CD4-positive, alpha-beta memory T cell (primary cell): ENCODE data around the gene TALDO1. TPM values are rescaled to one million over a fixed set of nuclear protein-coding genes. Genes with fewer than 3 reads are reported as not detected.

Source experiments
- CTCF ChIA-PET: fragments of 350-600 bp; sonication (Branson Sonifier 250); formaldehyde crosslinking; loops from one replicate; lab custom pipeline; 2021; ENCODE audit warnings: inconsistent platforms; ENCODE audit not compliant: partially characterized antibody; lab: Charles Lee
- POLR2A ChIA-PET: fragments of 350-600 bp; sonication (Branson Sonifier 250); formaldehyde crosslinking; loops from one replicate; lab custom pipeline; 2021; ENCODE audit not compliant: partially characterized antibody; lab: Charles Lee
- DNase-seq, 5 donors: peaks; one replicate each; pipeline versions ENCODE4 v3.0.0 to v3.0.0-alpha.2; 2020 to 2022; ENCODE audit warnings: mixed read lengths in 1 of 5
- H3K27ac ChIP-seq: one replicate; pipeline ENCODE4 v1.7.0; 2013; ENCODE audit warnings: low read depth, low read length
- H3K27me3 ChIP-seq: 2 replicates; pipeline ENCODE4 v1.7.0; 2013; ENCODE audit warnings: mild to moderate bottlenecking, low read length, moderate library complexity; ENCODE audit not compliant: insufficient read depth
- H3K36me3 ChIP-seq: 2 replicates; pipeline ENCODE4 v1.7.0; 2013; ENCODE audit warnings: mild to moderate bottlenecking, low read length, moderate library complexity; ENCODE audit not compliant: insufficient read depth
- H3K4me1 ChIP-seq: 2 replicates; pipeline ENCODE4 v1.7.0; 2013; ENCODE audit warnings: mild to moderate bottlenecking, low read length, moderate library complexity; ENCODE audit not compliant: insufficient read depth
- H3K4me3 ChIP-seq, 2 donors: one replicate each; pipeline ENCODE4 v1.7.0; 2013; ENCODE audit warnings: low read length in 2 of 2, mild to moderate bottlenecking in 1 of 2
- H3K9me3 ChIP-seq, 2 donors: one replicate each; pipeline ENCODE4 v1.7.0; 2013; ENCODE audit warnings: low read length in 2 of 2, control low read depth in 1 of 2; ENCODE audit not compliant: control insufficient read depth in 1 of 2
- H3K27ac Mint-ChIP-seq, 7 donors: one replicate each; pipeline ENCODE4 v1.8.0; 2020 to 2021; ENCODE audit warnings: mixed read lengths in 7 of 7, mild to moderate bottlenecking in 6 of 7, inconsistent platforms in 3 of 7, moderate library complexity in 3 of 7
- H3K27me3 Mint-ChIP-seq, 2 donors: one replicate each; pipeline ENCODE4 v1.8.0; 2020 to 2021; ENCODE audit warnings: mixed read lengths in 2 of 2
- H3K36me3 Mint-ChIP-seq, 2 donors: one replicate each; pipeline ENCODE4 v1.8.0; 2020 to 2021; ENCODE audit warnings: mixed read lengths in 2 of 2, inconsistent platforms in 1 of 2, mild to moderate bottlenecking in 1 of 2
- H3K4me1 Mint-ChIP-seq, 4 donors: one replicate each; pipeline ENCODE4 v1.8.0; 2020 to 2021; ENCODE audit warnings: mixed read lengths in 4 of 4, mild to moderate bottlenecking in 1 of 4
- H3K4me3 Mint-ChIP-seq, 8 donors: one replicate each; pipeline ENCODE4 v1.8.0; 2020 to 2021; ENCODE audit warnings: mixed read lengths in 8 of 8, mild to moderate bottlenecking in 7 of 8, moderate library complexity in 6 of 8, inconsistent platforms in 3 of 8
- H3K9me3 Mint-ChIP-seq, 8 donors: one replicate each; pipeline ENCODE4 v1.8.0; 2020 to 2021; ENCODE audit warnings: mixed read lengths in 8 of 8, mild to moderate bottlenecking in 5 of 8, inconsistent platforms in 3 of 8, moderate library complexity in 1 of 8
- intact Hi-C: fragments of 100-400 bp; cut with micrococcal nuclease; formaldehyde crosslinking; loops from one replicate; pipeline ENCODE4 v1.15.1; 2023
- polyA plus RNA-seq, 2 donors: library from polyadenylated mRNA; unstranded; fragments of 300-500 nt; fragmentation: Illumina TruSeq; gene quantifications; one replicate each; pipeline ENCODE4 v1.2.3, GENCODE V29; 2021
- total RNA-seq, 2 experiments: library from RNA; stranded (reverse); gene quantifications; one replicate each; pipeline ENCODE4 v1.2.3, GENCODE V29; 2021

TALDO1 gene
- total RNA-seq (10 to 100 TPM; 80.4 to 90.5 TPM), polyA plus RNA-seq (100 to 1,000 TPM; 174 to 244 TPM)

- Histone ChIP-seq H3K27ac (peak within 1 kb of the TSS; percentile 67), H3K4me1 (peaks cover 31% of the 10 kb centered on the region), H3K4me3 (peak within 1 kb of the TSS; percentile 58 to 87), H3K36me3 (no peaks in the 10 kb centered on the region), H3K27me3 (no peaks in the 10 kb centered on the region), H3K9me3 (no peaks in the 10 kb centered on the region)
- Mint-ChIP-seq H3K27ac (peak within 1 kb of the TSS; percentile 79 to 92 (median 86)), H3K27me3 (no peaks in the 10 kb centered on the region), H3K4me1 (peaks cover 11 to 29% (median 21%) of the 10 kb centered on the region in 4 donors), H3K36me3 (peaks cover 0 to 2% of the 10 kb centered on the region in 2 donors), H3K4me3 (peak within 1 kb of the TSS; percentile 82 to 89 (median 87)), H3K9me3 (no peaks in the 10 kb centered on the region)
- peak; percentile 62 to 80 (median 65) for DNase-seq
- ChIA-PET CTCF (interaction anchor here (1.1 to 2.7 kb wide), 8 partner anchors 10 to 192 kb away, joined by 3 to 11 read pairs (median 4); no protein-coding TSS in a partner anchor), POLR2A (interaction anchor here (0.9 to 3.9 kb wide), 15 partner anchors 10 to 211 kb away, joined by 3 to 30 read pairs (median 4); partner anchors contain the start of genes GATD1, HRAS, PIDD1 and TMEM80)
- intact Hi-C loops = loop anchor here (1.0 to 2.0 kb wide), 2 partner anchors 19 to 29 kb away; partner anchors contain the start of gene GATD1
Observed at GRCh38 chr11:747158-748006, at the start of gene TALDO1. Gene TALDO1 (plus strand): TSS chr11:747464. CDS start chr11:747482, 18 bp downstream.

- peaks cover 39% of the 10 kb centered on the region for H3K4me1 ChIP-seq
- POLR2A ChIA-PET = interaction anchor here (1.8 to 6.6 kb wide), 3 partner anchors 26 to 122 kb away, joined by 5 to 109 read pairs (median 32); partner anchors contain the start of gene PHRF1
- no peak overlapping the region for H3K4me3 ChIP-seq
- CTCF ChIA-PET = interaction anchor here (1.7 to 5.4 kb wide), 3 partner anchors 25 to 63 kb away, joined by 3 to 50 read pairs (median 30); no protein-coding TSS in a partner anchor
- no peaks in the 10 kb centered on the region for H3K27me3 ChIP-seq
- H3K4me1 Mint-ChIP-seq = peaks cover 19 to 37% (median 28%) of the 10 kb centered on the region in 4 donors
- no peaks in the 10 kb centered on the region for H3K27me3 Mint-ChIP-seq
- no peaks in the 10 kb centered on the region for H3K9me3 ChIP-seq
- intact Hi-C loops = loop anchor here (5.0 kb wide), 2 partner anchors 431 to 689 kb away; partner anchors contain the start of gene BRSK2
- DNase-seq = peak in 1 of 5 donors; percentile 18
- no peaks in the 10 kb centered on the region for H3K36me3 ChIP-seq
- peak overlapping the region in 7 of 8 donors; percentile 36 to 70 (median 53) for H3K4me3 Mint-ChIP-seq
- no peak overlapping the region for H3K27ac ChIP-seq
- H3K9me3 Mint-ChIP-seq = no peaks in the 10 kb centered on the region
- peak overlapping the region; percentile 66 to 96 (median 85) for H3K27ac Mint-ChIP-seq
- H3K36me3 Mint-ChIP-seq = peaks cover 0 to 19% of the 10 kb centered on the region in 2 donors
Observed at GRCh38 chr11:697811-698311, 49.4 kb upstream of the TALDO1 start.

GRCh38 chr11:698493-699115 is 48.7 kb upstream of the TALDO1 start:
- ChIA-PET POLR2A (interaction anchor here (1.1 to 6.6 kb wide), 2 partner anchors 25 to 163 kb away, joined by 3 to 109 read pairs; no protein-coding TSS in a partner anchor), CTCF (interaction anchor here (1.8 to 5.4 kb wide), 3 partner anchors 24 to 143 kb away, joined by 4 to 50 read pairs (median 30); no protein-coding TSS in a partner anchor)
- DNase-seq = peak in 1 of 5 donors; percentile 30
- Mint-ChIP-seq H3K4me3 (peak overlapping the region in 1 of 8 donors; percentile 25), H3K4me1 (peaks cover 12 to 30% (median 22%) of the 10 kb centered on the region in 4 donors), H3K36me3 (peaks cover 0 to 15% of the 10 kb centered on the region in 2 donors), H3K9me3 (no peaks in the 10 kb centered on the region), H3K27ac (peak overlapping the region in 5 of 7 donors; percentile 66 to 96 (median 85)), H3K27me3 (no peaks in the 10 kb centered on the region)
- Histone ChIP-seq H3K4me3 (no peak overlapping the region), H3K27ac (no peak overlapping the region), H3K27me3 (no peaks in the 10 kb centered on the region), H3K36me3 (no peaks in the 10 kb centered on the region), H3K4me1 (peaks cover 34% of the 10 kb centered on the region), H3K9me3 (no peaks in the 10 kb centered on the region)
- intact Hi-C loops = loop anchor here (5.0 kb wide), 2 partner anchors 431 to 689 kb away; partner anchors contain the start of gene BRSK2

- Histone ChIP-seq H3K9me3 (no peaks in the 10 kb centered on the region), H3K4me1 (peaks cover 29% of the 10 kb centered on the region), H3K36me3 (no peaks in the 10 kb centered on the region), H3K27ac (no peak overlapping the region), H3K27me3 (no peaks in the 10 kb centered on the region), H3K4me3 (no peak overlapping the region)
- Mint-ChIP-seq H3K4me3 (no peak overlapping the region), H3K27me3 (no peaks in the 10 kb centered on the region), H3K27ac (peak overlapping the region in 1 of 7 donors; percentile 22), H3K4me1 (peaks cover 11 to 27% (median 19%) of the 10 kb centered on the region in 4 donors), H3K9me3 (no peaks in the 10 kb centered on the region), H3K36me3 (peaks cover 0 to 15% of the 10 kb centered on the region in 2 donors)
- DNase-seq = peak in 1 of 5 donors; percentile 3
- intact Hi-C loops = loop anchor here (5.0 kb wide), 2 partner anchors 432 to 688 kb away; partner anchors contain the start of gene BRSK2
- ChIA-PET POLR2A (interaction anchor here (0.9 to 6.6 kb wide), 3 partner anchors 24 to 163 kb away, joined by 3 to 109 read pairs (median 3); no protein-coding TSS in a partner anchor), CTCF (interaction anchor here (1.8 to 5.4 kb wide), 2 partner anchors 23 to 144 kb away, joined by 4 to 50 read pairs; no protein-coding TSS in a partner anchor)
Observed at GRCh38 chr11:699116-699508, 48.2 kb upstream of the TALDO1 start.

- Histone ChIP-seq H3K9me3 (no peaks in the 10 kb centered on the region), H3K27ac (no peak overlapping the region), H3K4me3 (no peak overlapping the region), H3K36me3 (no peaks in the 10 kb centered on the region), H3K27me3 (no peaks in the 10 kb centered on the region), H3K4me1 (peaks cover 27% of the 10 kb centered on the region)
- Mint-ChIP-seq H3K27me3 (no peaks in the 10 kb centered on the region), H3K4me1 (peaks cover 11 to 27% (median 17%) of the 10 kb centered on the region in 4 donors), H3K9me3 (no peaks in the 10 kb centered on the region), H3K36me3 (peaks cover 0 to 15% of the 10 kb centered on the region in 2 donors), H3K4me3 (no peak overlapping the region), H3K27ac (peak overlapping the region in 2 of 7 donors; percentile 36 to 64)
- ChIA-PET CTCF (interaction anchor here (1.8 kb wide), 1 partner anchor 144 kb away, joined by 4 read pairs; no protein-coding TSS in a partner anchor), POLR2A (interaction anchor here (0.9 to 1.1 kb wide), 3 partner anchors 22 to 164 kb away, joined by 3 read pairs; no protein-coding TSS in a partner anchor)
- intact Hi-C loops = loop anchor here (5.0 kb wide), 2 partner anchors 432 to 688 kb away; partner anchors contain the start of gene BRSK2
- DNase-seq = peak in 1 of 5 donors; percentile 20
Observed at GRCh38 chr11:699753-700152, 47.5 kb upstream of the TALDO1 start.

- Histone ChIP-seq H3K4me3 (no peak overlapping the region), H3K27ac (no peak overlapping the region), H3K27me3 (peaks cover 7% of the 10 kb centered on the region), H3K36me3 (no peaks in the 10 kb centered on the region), H3K9me3 (no peaks in the 10 kb centered on the region), H3K4me1 (peaks cover 24% of the 10 kb centered on the region)
- Mint-ChIP-seq H3K4me3 (no peak overlapping the region), H3K9me3 (no peaks in the 10 kb centered on the region), H3K4me1 (peaks cover 8 to 18% (median 13%) of the 10 kb centered on the region in 4 donors), H3K36me3 (peaks cover 0 to 13% of the 10 kb centered on the region in 2 donors), H3K27me3 (peaks cover 0 to 2% of the 10 kb centered on the region in 2 donors), H3K27ac (peak overlapping the region in 1 of 7 donors; percentile 48)
- peak in 1 of 5 donors; percentile 13 for DNase-seq
- ChIA-PET CTCF (no interaction called here), POLR2A (interaction anchor here (1.4 kb wide), 1 partner anchor 25 kb away, joined by 3 read pairs; no protein-coding TSS in a partner anchor)
- intact Hi-C loops = no loop called here
Observed at GRCh38 chr11:701741-702461, 45.4 kb upstream of the TALDO1 start.
